IMR-90 (cell line): ENCODE results near the gene CEACAM20. TPM values are rescaled to one million over a fixed set of nuclear protein-coding genes. Genes with fewer than 3 reads are reported as not detected.
"Not testable (repeated sequence)": the region's sequence is repeated elsewhere in the genome, so short reads cannot be mapped to it uniquely, and the experiment has no call there.

Experiments used
- ATAC-seq: fragments of 200-7000 bp; cut with Tn5 transposase; 2 replicates; pipeline ENCODE4 v1.9.1; 2020; ENCODE audit warnings: low read depth, mild to moderate bottlenecking, moderate library complexity
- BruUV-seq: library from RNA; stranded (reverse); fragments of 400-500 nt; replicated peaks from 2 replicates; lab custom pipeline; 2021; lab: Mats Ljungman, UMichigan
- CTCF ChIA-PET: fragments of 300-600 bp; formaldehyde crosslinking; extraction: SDS; loops from one replicate; lab custom pipeline; 2021; ENCODE audit warnings: antibody characterized with exemption; lab: Yijun Ruan, JAX
- POLR2A ChIA-PET: fragments of 300-600 bp; sonication (Branson Sonifier 250); formaldehyde crosslinking; loops from one replicate; lab custom pipeline; 2022; ENCODE audit warnings: antibody characterized with exemption; ENCODE audit not compliant: unreplicated experiment; lab: Charles Lee
- DNase-seq: peaks from one replicate; pipeline ENCODE4 v3.0.0; 2013
- H2AFZ ChIP-seq: replicated peaks from 2 replicates; pipeline ENCODE3; 2013; ENCODE audit warnings: low read length, mild to moderate bottlenecking; ENCODE audit not compliant: poor library complexity
- H2AK5ac ChIP-seq: 2 replicates; pipeline ENCODE4 v1.6.1; 2013; ENCODE audit warnings: low read depth, low read length, inconsistent platforms
- H2AK9ac ChIP-seq: replicated peaks from 2 replicates; pipeline ENCODE3; 2013; ENCODE audit warnings: mild to moderate bottlenecking, low read depth, low read length, moderate library complexity; ENCODE audit not compliant: poor library complexity
- H2BK120ac ChIP-seq: 2 replicates; pipeline ENCODE4 v1.6.1; 2013; ENCODE audit warnings: low read depth, low read length, inconsistent platforms
- H2BK15ac ChIP-seq: 3 replicates; pipeline ENCODE4 v1.6.1; 2013; ENCODE audit warnings: low read depth, low read length, inconsistent platforms
- H2BK20ac ChIP-seq: 2 replicates; pipeline ENCODE4 v1.6.1; 2013; ENCODE audit warnings: low read depth, mild to moderate bottlenecking, inconsistent platforms, low read length, moderate library complexity
- H2BK5ac ChIP-seq: 2 replicates; pipeline ENCODE4 v1.6.1; 2013; ENCODE audit warnings: mild to moderate bottlenecking, low read depth, low read length, inconsistent platforms; ENCODE audit not compliant: poor library complexity, severe bottlenecking
- H3K14ac ChIP-seq: replicated peaks from 2 replicates; pipeline ENCODE4 v1.6.1; 2013; ENCODE audit warnings: low read depth, low read length, inconsistent platforms
- H3K18ac ChIP-seq: 2 replicates; pipeline ENCODE4 v1.6.1; 2013; ENCODE audit warnings: low read depth, low read length, control low read depth
- H3K23ac ChIP-seq: 2 replicates; pipeline ENCODE4 v1.6.1; 2013; ENCODE audit warnings: low read depth, low read length, inconsistent platforms
- H3K27ac ChIP-seq: 2 replicates; pipeline ENCODE4 v1.5.1; 2013; ENCODE audit warnings: mild to moderate bottlenecking, control low read depth, low read length; ENCODE audit not compliant: insufficient read depth
- H3K27me3 ChIP-seq: 2 replicates; pipeline ENCODE4 v1.6.1; 2013; ENCODE audit warnings: low read length; ENCODE audit not compliant: control insufficient read depth, insufficient read depth
- H3K36me3 ChIP-seq: 2 replicates; pipeline ENCODE4 v1.6.1; 2013; ENCODE audit warnings: low read length, mixed read lengths; ENCODE audit not compliant: control insufficient read depth, insufficient read depth
- H3K4ac ChIP-seq: 2 replicates; pipeline ENCODE4 v1.6.1; 2013; ENCODE audit warnings: low read depth, low read length, inconsistent platforms
- H3K4me1 ChIP-seq: 2 replicates; pipeline ENCODE4 v1.6.1; 2013; ENCODE audit warnings: low read length, mixed read lengths; ENCODE audit not compliant: control insufficient read depth, insufficient read depth
- H3K4me2 ChIP-seq: 2 replicates; pipeline ENCODE4 v1.6.1; 2013; ENCODE audit warnings: low read depth, mild to moderate bottlenecking, control low read depth, low read length, moderate library complexity
- H3K4me3 ChIP-seq: 2 replicates; pipeline ENCODE4 v1.5.1; 2013; ENCODE audit warnings: low read depth, mild to moderate bottlenecking, control low read depth, low read length, moderate library complexity; ENCODE audit not compliant: insufficient read depth
- H3K56ac ChIP-seq: 2 replicates; pipeline ENCODE4 v1.6.1; 2013; ENCODE audit warnings: low read length, inconsistent platforms; ENCODE audit not compliant: insufficient read depth; ENCODE audit errors: extremely low read depth
- H3K79me1 ChIP-seq, 2 experiments: 2 replicates each; pipeline ENCODE4 v1.6.1; 2013; ENCODE audit warnings: low read length in 2 of 2, inconsistent platforms in 1 of 2, low read depth in 1 of 2
- H3K9ac ChIP-seq: 2 replicates; pipeline ENCODE4 v1.6.1; 2013; ENCODE audit warnings: low read depth, low read length, control low read depth
- H3K9me1 ChIP-seq: 2 replicates; pipeline ENCODE4 v1.6.1; 2013; ENCODE audit warnings: low read length, inconsistent platforms; ENCODE audit not compliant: insufficient read depth
- H3K9me3 ChIP-seq: 2 replicates; pipeline ENCODE4 v1.6.1; 2013; ENCODE audit warnings: low read length; ENCODE audit not compliant: control insufficient read depth, insufficient read depth
- H4K20me1 ChIP-seq: 2 replicates; pipeline ENCODE4 v1.6.1; 2013; ENCODE audit warnings: low read length, inconsistent platforms; ENCODE audit not compliant: insufficient read depth
- H4K5ac ChIP-seq: 2 replicates; pipeline ENCODE4 v1.6.1; 2013; ENCODE audit warnings: mild to moderate bottlenecking, low read depth, low read length, control low read depth
- H4K8ac ChIP-seq, 2 experiments: 2 replicates each; pipeline ENCODE4 v1.6.1; 2013; ENCODE audit warnings: low read depth in 2 of 2, low read length in 2 of 2, control low read depth in 1 of 2, inconsistent platforms in 1 of 2
- H4K91ac ChIP-seq: 2 replicates; pipeline ENCODE4 v1.6.1; 2013; ENCODE audit warnings: low read depth, low read length, inconsistent platforms; ENCODE audit not compliant: insufficient read depth
- WGBS, 2 experiments: methylation state at CpG; one replicate each; pipeline versions ENCODE4 v1.1.5 to v1.1.7; 2013; ENCODE audit warnings: missing lambda C conversion rate in 2 of 2; ENCODE audit not compliant: insufficient read length in 1 of 2; ENCODE audit errors: extremely low coverage in 2 of 2; 5-methylcytosine and 5-hydroxymethylcytosine counted together
- dilution Hi-C: fragments of 300-500 bp; cut with HindIII; formaldehyde crosslinking; loops from one replicate; pipeline ENCODE4 v1.14.3; 2018; ENCODE audit warnings: low sequenced_read_pairs; ENCODE audit not compliant: unreplicated experiment
- in situ Hi-C: fragments of 300-500 bp; cut with MboI; formaldehyde crosslinking; loops from 3 replicates; pipeline ENCODE4 v1.14.3; 2019; ENCODE audit warnings: low sequenced_read_pairs, inconsistent platforms, mixed read lengths
- intact Hi-C: fragments of 100-400 bp; cut with micrococcal nuclease; formaldehyde crosslinking; loops from 2 replicates; pipeline ENCODE4 v1.10.0; 2022
- microRNA-seq, 2 experiments: library from miRNA; stranded (forward) in 1 of 2; unstranded in 1 of 2; fragments of 10-50 nt in 1 of 2; fragments of <30 nt in 1 of 2; gene quantifications in 1 of 2; microRNA quantifications in 1 of 2; one replicate each; pipeline versions ENCODE3 to v1.1.0; 2013 to 2020; ENCODE audit not compliant: insufficient read depth in 1 of 2, insufficient read length in 1 of 2, unreplicated experiment in 1 of 2
- polyA plus RNA-seq, 3 experiments: library from polyadenylated mRNA; depleted of rRNA; stranded (reverse); fragments of >200 nt; gene quantifications; 2 replicates each; pipeline ENCODE4 v1.2.3, GENCODE V29; 2012; ENCODE audit warnings: low replicate concordance in 1 of 3
- small RNA-seq, 5 experiments: library from RNA; depleted of rRNA; stranded (forward); fragments of <200 nt; gene quantifications; one replicate each; pipeline ENCODE3, GENCODE V24; 2012
- total RNA-seq: library from RNA; depleted of rRNA; stranded (reverse); fragments of >200 nt; gene quantifications from 2 replicates; pipeline ENCODE4 v1.2.3, GENCODE V29; 2012; rRNA removed

Gene CEACAM20
- total and polyA plus RNA-seq, 2 of the 4 experiments (the other 2 are of a cell fraction): not detected

DNA sequence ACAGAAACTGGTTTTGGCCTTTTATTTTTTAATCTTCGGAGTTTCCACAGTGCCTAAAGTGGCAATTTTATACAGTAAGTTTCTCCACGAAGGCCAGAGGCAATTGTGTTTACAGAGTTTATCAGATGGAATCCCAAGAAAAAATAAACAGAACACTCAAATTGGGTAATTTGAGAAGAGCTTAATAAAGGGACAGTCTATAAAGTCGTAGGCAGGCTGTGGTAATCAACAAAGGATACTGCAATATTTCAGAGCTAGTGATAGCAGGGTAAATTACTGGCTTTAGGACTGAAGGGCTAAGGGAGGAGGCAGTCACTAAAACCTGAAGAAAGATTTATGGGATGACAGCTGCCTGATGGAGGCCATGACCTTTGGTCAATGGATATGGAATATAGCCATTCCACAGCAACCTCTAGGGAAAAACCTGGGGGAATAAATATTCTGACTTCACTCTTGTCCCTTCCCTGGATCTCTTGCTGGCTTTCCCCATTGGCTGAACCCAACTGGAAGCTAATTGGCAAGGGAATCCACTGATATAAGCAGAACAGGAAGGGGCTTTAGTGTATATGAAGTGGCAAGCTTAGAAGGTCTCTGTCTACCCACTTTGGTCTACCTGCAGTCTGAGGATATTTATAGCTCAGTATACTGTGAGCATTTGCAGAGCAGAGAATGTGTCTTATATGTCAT, 66.7 kb downstream of the CEACAM20 start:
- H3K79me1 ChIP-seq, H4K20me1 ChIP-seq, H3K23ac ChIP-seq, POLR2A ChIA-PET, H2BK15ac ChIP-seq, H2BK5ac ChIP-seq, H3K56ac ChIP-seq, H3K27ac ChIP-seq, DNase-seq, H3K36me3 ChIP-seq, H2BK120ac ChIP-seq, H4K5ac ChIP-seq, dilution Hi-C loops, H3K14ac ChIP-seq, H2AK5ac ChIP-seq, H3K9me1 ChIP-seq, ATAC-seq, H2AFZ ChIP-seq, H2AK9ac ChIP-seq, H4K91ac ChIP-seq, CTCF ChIA-PET, H3K9ac ChIP-seq, H3K18ac ChIP-seq, H3K27me3 ChIP-seq, intact Hi-C loops, H3K4me1 ChIP-seq, H3K4ac ChIP-seq, H3K4me2 ChIP-seq, BruUV-seq, H4K8ac ChIP-seq, in situ Hi-C loops, H3K4me3 ChIP-seq, H2BK20ac ChIP-seq: not testable (repeated sequence)
- peaks cover 18% of the 10 kb centered on the region for H3K9me3 ChIP-seq
- no CpG with 5 or more reads among the region's 3 CpGs for WGBS, 2 experiments

Small RNA genes within 50 kb of the gene (microRNA-seq; reads per million reads assigned to microRNA genes)
- not detected for gene AC243964.1 (ENCODE audit: insufficient read depth, insufficient read length)

Small RNA genes within 50 kb of the gene (small RNA-seq; reads per million reads assigned to genes)
- 0 reads per million in 5 experiments for gene AC243964.1

Other genes with a start within 250 kb of the CEACAM20 start
- 3.0 and 3.1 TPM in 2 replicates for gene ZNF235, start 224.7 kb downstream of the CEACAM20 start, total RNA-seq
- 0.77 and 0.80 TPM in 2 replicates for gene ZNF235, start 224.7 kb downstream of the CEACAM20 start, polyA plus RNA-seq (2012; rRNA removed)
- gene ZNF112, start 173.0 kb downstream of the CEACAM20 start, total RNA-seq: 7.7 and 10.3 TPM in 2 replicates
- 1.4 and 2.1 TPM in 2 replicates for gene ZNF112, start 173.0 kb downstream of the CEACAM20 start, polyA plus RNA-seq (2012; rRNA removed)
- gene ZNF285, start 128.1 kb downstream of the CEACAM20 start, total RNA-seq: 5.0 and 5.9 TPM in 2 replicates
- 1.4 and 1.8 TPM in 2 replicates for gene ZNF285, start 128.1 kb downstream of the CEACAM20 start, polyA plus RNA-seq (2012; rRNA removed)
- gene ZNF229, start 81.2 kb downstream of the CEACAM20 start, total RNA-seq: 13.1 and 17.6 TPM in 2 replicates
- gene ZNF229, start 81.2 kb downstream of the CEACAM20 start, polyA plus RNA-seq (2012; rRNA removed): 3.0 and 3.4 TPM in 2 replicates
- gene ZNF180, start 29.2 kb downstream of the CEACAM20 start, total RNA-seq: 9.7 and 26.3 TPM in 2 replicates
- 2.8 and 3.4 TPM in 2 replicates for gene ZNF180, start 29.2 kb downstream of the CEACAM20 start, polyA plus RNA-seq (2012; rRNA removed)
- under 0.01 TPM in 1 of 2 replicates, not detected in the other for gene IGSF23, start 83.9 kb upstream of the CEACAM20 start, total RNA-seq
- 0.26 and 0.27 TPM in 2 replicates for gene IGSF23, start 83.9 kb upstream of the CEACAM20 start, polyA plus RNA-seq (2012; rRNA removed)
- gene PVR, start 114.2 kb upstream of the CEACAM20 start, total RNA-seq: 93.0 and 106 TPM in 2 replicates
- gene PVR, start 114.2 kb upstream of the CEACAM20 start, polyA plus RNA-seq (2012; rRNA removed): 117 and 122 TPM in 2 replicates
- gene CEACAM19, start 141.8 kb upstream of the CEACAM20 start, total RNA-seq: 0.56 and 0.72 TPM in 2 replicates
- gene CEACAM19, start 141.8 kb upstream of the CEACAM20 start, polyA plus RNA-seq (2012; rRNA removed): 9.3 and 10.3 TPM in 2 replicates
- gene CEACAM16, start 169.5 kb upstream of the CEACAM20 start, total RNA-seq: not detected in 2 replicates
- not detected in 2 replicates for gene CEACAM16, start 169.5 kb upstream of the CEACAM20 start, polyA plus RNA-seq (2012; rRNA removed)
- 1.6 and 1.9 TPM in 2 replicates for gene BCL3, start 219.0 kb upstream of the CEACAM20 start, total RNA-seq
- 24.1 and 26.0 TPM in 2 replicates for gene BCL3, start 219.0 kb upstream of the CEACAM20 start, polyA plus RNA-seq (2012; rRNA removed)
- not detected in 2 replicates for gene CBLC, start 248.2 kb upstream of the CEACAM20 start, total RNA-seq
- gene CBLC, start 248.2 kb upstream of the CEACAM20 start, polyA plus RNA-seq (2012; rRNA removed): not detected in 2 replicates